ENCODE data around the gene FBXO34.
A peak's percentile ranks its signal among the peaks of the same experiment; 100 is the strongest.

DNA sequence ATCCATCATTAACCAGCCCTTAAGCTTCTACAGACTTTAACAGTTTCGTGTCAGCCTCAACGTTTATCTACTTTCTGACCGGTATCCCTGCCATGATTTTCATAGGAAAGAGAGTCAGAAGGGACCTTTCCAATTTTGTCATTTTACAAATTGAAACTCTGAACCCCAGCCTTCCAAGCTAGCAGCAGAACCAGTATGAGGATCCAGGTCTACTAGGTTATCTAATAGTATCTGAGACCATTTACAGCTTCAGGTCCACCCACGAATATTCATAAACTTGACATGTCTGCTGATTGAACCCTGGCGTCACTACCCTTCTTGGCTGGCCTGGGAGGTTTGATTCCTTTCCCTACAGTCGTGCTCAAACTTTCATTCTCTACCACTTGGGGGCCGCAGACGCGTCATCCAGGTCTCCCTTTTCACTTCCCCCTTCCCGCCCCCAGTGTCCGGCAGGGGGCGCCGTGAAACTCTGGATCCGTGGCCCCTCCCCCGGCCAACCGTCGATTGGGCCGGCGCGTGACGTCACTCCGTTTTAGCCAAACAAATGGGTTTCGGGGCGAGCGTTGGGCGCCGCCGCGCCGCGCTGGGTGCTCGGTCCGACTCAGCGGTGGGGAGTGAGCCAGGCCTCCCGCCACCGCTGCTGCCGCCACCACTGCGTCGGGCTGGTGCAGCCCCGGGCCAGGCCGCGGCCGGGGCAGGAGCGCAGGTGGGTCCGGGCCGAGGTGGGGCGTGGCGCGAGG is at the start of gene FBXO34:
- TF ChIP-seq ETV6 (CRISPR knock-in tag; IDR thresholded peaks at IDR 0.05) = peak; percentile 56; the same call in 1 of the 2 replicates
- TF ChIP-seq, protein P1, sequence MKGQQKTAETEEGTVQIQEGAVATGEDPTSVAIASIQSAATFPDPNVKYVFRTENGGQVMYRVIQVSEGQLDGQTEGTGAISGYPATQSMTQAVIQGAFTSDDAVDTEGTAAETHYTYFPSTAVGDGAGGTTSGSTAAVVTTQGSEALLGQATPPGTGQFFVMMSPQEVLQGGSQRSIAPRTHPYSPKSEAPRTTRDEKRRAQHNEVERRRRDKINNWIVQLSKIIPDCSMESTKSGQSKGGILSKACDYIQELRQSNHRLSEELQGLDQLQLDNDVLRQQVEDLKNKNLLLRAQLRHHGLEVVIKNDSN (CRISPR knock-in tag; IDR thresholded peaks at IDR 0.05) = no peak
- TF ChIP-seq, protein P2, sequence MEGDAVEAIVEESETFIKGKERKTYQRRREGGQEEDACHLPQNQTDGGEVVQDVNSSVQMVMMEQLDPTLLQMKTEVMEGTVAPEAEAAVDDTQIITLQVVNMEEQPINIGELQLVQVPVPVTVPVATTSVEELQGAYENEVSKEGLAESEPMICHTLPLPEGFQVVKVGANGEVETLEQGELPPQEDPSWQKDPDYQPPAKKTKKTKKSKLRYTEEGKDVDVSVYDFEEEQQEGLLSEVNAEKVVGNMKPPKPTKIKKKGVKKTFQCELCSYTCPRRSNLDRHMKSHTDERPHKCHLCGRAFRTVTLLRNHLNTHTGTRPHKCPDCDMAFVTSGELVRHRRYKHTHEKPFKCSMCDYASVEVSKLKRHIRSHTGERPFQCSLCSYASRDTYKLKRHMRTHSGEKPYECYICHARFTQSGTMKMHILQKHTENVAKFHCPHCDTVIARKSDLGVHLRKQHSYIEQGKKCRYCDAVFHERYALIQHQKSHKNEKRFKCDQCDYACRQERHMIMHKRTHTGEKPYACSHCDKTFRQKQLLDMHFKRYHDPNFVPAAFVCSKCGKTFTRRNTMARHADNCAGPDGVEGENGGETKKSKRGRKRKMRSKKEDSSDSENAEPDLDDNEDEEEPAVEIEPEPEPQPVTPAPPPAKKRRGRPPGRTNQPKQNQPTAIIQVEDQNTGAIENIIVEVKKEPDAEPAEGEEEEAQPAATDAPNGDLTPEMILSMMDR (IDR thresholded peaks at IDR 0.05) = peak; percentile 97
- TF ChIP-seq, protein P3, sequence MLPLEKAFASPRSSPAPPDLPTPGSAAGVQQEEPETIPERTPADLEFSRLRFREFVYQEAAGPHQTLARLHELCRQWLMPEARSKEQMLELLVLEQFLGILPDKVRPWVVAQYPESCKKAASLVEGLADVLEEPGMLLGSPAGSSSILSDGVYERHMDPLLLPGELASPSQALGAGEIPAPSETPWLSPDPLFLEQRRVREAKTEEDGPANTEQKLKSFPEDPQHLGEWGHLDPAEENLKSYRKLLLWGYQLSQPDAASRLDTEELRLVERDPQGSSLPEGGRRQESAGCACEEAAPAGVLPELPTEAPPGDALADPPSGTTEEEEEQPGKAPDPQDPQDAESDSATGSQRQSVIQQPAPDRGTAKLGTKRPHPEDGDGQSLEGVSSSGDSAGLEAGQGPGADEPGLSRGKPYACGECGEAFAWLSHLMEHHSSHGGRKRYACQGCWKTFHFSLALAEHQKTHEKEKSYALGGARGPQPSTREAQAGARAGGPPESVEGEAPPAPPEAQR (CRISPR knock-in tag; IDR thresholded peaks at IDR 0.05) = no peak
- no peak for TF ChIP-seq ATF1 (CRISPR knock-in tag; IDR thresholded peaks at IDR 0.05)
- TF ChIP-seq, protein P4, sequence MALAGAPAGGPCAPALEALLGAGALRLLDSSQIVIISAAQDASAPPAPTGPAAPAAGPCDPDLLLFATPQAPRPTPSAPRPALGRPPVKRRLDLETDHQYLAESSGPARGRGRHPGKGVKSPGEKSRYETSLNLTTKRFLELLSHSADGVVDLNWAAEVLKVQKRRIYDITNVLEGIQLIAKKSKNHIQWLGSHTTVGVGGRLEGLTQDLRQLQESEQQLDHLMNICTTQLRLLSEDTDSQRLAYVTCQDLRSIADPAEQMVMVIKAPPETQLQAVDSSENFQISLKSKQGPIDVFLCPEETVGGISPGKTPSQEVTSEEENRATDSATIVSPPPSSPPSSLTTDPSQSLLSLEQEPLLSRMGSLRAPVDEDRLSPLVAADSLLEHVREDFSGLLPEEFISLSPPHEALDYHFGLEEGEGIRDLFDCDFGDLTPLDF (CRISPR knock-in tag; IDR thresholded peaks at IDR 0.05) = no peak
- no peak for TF ChIP-seq ZNF121 (CRISPR knock-in tag; IDR thresholded peaks at IDR 0.05)
- TF ChIP-seq CBFB (CRISPR knock-in tag; IDR thresholded peaks at IDR 0.05; ENCODE audit: low read depth) = no peak
- TF ChIP-seq, protein P5, sequence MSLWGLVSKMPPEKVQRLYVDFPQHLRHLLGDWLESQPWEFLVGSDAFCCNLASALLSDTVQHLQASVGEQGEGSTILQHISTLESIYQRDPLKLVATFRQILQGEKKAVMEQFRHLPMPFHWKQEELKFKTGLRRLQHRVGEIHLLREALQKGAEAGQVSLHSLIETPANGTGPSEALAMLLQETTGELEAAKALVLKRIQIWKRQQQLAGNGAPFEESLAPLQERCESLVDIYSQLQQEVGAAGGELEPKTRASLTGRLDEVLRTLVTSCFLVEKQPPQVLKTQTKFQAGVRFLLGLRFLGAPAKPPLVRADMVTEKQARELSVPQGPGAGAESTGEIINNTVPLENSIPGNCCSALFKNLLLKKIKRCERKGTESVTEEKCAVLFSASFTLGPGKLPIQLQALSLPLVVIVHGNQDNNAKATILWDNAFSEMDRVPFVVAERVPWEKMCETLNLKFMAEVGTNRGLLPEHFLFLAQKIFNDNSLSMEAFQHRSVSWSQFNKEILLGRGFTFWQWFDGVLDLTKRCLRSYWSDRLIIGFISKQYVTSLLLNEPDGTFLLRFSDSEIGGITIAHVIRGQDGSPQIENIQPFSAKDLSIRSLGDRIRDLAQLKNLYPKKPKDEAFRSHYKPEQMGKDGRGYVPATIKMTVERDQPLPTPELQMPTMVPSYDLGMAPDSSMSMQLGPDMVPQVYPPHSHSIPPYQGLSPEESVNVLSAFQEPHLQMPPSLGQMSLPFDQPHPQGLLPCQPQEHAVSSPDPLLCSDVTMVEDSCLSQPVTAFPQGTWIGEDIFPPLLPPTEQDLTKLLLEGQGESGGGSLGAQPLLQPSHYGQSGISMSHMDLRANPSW (CRISPR knock-in tag; conservative IDR thresholded peaks at IDR 0.05; ENCODE audit: low read depth) = no peak
- TF ChIP-seq ELF4 (CRISPR knock-in tag; IDR thresholded peaks at IDR 0.05; ENCODE audit: low read depth) = no peak
- TF ChIP-seq, protein P6, sequence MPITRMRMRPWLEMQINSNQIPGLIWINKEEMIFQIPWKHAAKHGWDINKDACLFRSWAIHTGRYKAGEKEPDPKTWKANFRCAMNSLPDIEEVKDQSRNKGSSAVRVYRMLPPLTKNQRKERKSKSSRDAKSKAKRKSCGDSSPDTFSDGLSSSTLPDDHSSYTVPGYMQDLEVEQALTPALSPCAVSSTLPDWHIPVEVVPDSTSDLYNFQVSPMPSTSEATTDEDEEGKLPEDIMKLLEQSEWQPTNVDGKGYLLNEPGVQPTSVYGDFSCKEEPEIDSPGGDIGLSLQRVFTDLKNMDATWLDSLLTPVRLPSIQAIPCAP (CRISPR knock-in tag; IDR thresholded peaks at IDR 0.05) = no peak
- TF ChIP-seq, protein P7, sequence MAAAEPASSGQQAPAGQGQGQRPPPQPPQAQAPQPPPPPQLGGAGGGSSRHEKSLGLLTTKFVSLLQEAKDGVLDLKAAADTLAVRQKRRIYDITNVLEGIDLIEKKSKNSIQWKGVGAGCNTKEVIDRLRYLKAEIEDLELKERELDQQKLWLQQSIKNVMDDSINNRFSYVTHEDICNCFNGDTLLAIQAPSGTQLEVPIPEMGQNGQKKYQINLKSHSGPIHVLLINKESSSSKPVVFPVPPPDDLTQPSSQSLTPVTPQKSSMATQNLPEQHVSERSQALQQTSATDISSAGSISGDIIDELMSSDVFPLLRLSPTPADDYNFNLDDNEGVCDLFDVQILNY (CRISPR knock-in tag; IDR thresholded peaks at IDR 0.05) = peak; percentile 85
